ENCODE results near the gene ACAA1. TPM values are rescaled to one million over a fixed set of nuclear protein-coding genes. Genes with fewer than 3 reads are reported as not detected.

The ACAA1 gene
- total RNA-seq, 1 donor from 2014 or later = 120 TPM

DNA sequence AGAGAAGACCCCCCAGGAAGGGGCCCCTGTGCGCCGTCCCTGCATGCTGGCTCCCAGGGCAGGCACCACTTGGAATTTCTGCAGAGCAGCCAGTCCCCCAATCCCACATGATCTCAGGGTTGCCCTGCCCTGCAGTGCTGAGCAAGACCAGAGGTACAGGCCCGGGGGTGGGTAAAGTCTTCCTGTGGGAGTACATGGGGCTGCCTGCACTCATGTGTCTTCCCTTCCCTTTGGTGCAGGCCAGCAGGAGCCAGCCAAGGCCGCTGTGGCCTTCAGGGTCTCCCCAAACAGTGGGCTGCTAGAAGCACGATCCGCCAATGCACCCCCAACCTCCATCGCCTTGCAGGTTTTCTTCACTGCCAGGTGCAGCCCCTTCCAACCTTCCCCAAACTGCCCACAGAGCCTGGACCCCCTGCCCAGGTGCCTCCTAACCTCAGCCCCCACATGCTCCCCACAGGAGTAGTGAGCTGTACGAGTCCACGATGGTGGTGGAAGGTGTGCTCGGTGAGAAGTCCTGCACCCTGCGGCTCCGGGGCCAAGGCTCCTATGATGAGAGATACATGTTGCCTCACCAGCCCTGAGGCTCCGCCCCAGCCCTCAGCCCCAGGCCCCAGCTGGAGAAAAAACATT lies 15.0 kb downstream of the ACAA1 start:
- Histone ChIP-seq H3K4me1 (peaks cover 11% of the 10 kb centered on the region), H3K27me3 (ENCODE audit: low read depth) (no peaks in the 10 kb centered on the region), H3K36me3 (peaks cover 71% of the 10 kb centered on the region), H3K4me3 (no peak overlapping the region), H3K27ac (replicated peaks) (no peak overlapping the region), H3K9me3 (replicated peaks) (no peaks in the 10 kb centered on the region)
- TF ChIP-seq, protein P1, sequence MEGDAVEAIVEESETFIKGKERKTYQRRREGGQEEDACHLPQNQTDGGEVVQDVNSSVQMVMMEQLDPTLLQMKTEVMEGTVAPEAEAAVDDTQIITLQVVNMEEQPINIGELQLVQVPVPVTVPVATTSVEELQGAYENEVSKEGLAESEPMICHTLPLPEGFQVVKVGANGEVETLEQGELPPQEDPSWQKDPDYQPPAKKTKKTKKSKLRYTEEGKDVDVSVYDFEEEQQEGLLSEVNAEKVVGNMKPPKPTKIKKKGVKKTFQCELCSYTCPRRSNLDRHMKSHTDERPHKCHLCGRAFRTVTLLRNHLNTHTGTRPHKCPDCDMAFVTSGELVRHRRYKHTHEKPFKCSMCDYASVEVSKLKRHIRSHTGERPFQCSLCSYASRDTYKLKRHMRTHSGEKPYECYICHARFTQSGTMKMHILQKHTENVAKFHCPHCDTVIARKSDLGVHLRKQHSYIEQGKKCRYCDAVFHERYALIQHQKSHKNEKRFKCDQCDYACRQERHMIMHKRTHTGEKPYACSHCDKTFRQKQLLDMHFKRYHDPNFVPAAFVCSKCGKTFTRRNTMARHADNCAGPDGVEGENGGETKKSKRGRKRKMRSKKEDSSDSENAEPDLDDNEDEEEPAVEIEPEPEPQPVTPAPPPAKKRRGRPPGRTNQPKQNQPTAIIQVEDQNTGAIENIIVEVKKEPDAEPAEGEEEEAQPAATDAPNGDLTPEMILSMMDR (IDR thresholded peaks at IDR 0.05; ENCODE audit: borderline replicate concordance) = no peak
- DNase-seq = no peak
- intact Hi-C loops (cut with micrococcal nuclease) = no loop called here

DNA sequence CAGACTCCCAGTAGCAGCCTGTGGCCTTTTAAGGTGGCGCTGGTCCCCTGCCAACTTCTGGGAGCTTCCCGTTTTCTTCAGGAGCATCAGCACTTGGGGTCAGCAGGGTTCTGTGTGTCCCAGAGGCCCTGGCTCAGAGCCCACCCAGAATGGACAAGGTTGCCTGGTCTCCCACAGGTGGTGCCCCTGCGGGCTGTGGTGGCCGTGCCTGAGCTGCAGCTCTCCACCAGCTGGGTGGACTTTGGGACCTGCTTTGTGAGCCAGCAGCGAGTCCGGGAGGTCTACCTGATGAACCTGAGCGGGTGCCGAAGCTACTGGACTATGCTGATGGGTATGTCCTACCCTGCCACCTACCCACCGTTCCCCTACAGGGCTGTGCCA lies 15.5 kb downstream of the ACAA1 start:
- intact Hi-C loops (cut with micrococcal nuclease) = no loop called here
- Histone ChIP-seq H3K27me3 (ENCODE audit: low read depth) (no peaks in the 10 kb centered on the region), H3K27ac (replicated peaks) (no peak overlapping the region), H3K9me3 (replicated peaks) (no peaks in the 10 kb centered on the region), H3K4me3 (no peak overlapping the region), H3K36me3 (peaks cover 66% of the 10 kb centered on the region), H3K4me1 (peaks cover 11% of the 10 kb centered on the region)
- DNase-seq = no peak
- TF ChIP-seq, protein P1 (IDR thresholded peaks at IDR 0.05; ENCODE audit: borderline replicate concordance) = no peak

DNA sequence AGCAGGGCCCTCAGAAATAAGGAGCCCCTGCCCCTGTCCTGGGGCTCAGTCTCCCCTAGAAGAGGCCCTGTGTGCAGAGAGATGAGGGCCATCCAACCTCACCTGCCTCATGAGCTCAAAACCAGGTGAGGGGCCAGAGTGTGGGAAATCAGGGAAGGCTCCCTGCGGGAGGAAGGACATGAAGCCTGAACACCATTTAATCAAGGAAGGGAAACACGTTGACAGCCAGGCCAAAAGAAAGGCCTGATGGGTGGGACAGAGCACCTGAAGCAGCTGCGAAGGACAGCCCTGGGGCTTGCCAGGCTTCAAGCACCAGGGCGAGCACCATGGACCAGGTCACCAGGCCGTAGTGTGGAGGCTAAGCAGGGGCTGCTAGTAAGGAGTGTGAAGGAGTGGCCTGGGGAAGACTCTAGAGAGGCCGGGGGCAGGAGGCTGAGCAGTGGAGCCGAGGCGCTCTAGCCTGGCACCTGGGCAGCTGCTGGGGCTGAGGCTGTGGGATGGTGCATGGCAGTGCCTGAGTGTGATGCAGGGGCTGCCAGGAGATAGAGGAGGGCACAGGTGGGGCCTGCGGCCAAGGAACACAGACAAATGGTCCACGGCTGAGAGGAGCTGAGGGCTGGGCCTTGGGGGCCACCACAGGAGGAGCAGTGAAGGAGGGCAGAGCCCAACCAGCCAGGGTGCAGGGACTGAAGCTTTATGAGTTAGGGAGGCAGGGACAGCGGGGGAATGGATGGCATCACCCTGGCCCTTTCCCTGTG lies 16.1 kb downstream of the ACAA1 start:
- Histone ChIP-seq H3K4me3 (no peak overlapping the region), H3K9me3 (replicated peaks) (no peaks in the 10 kb centered on the region), H3K4me1 (peaks cover 11% of the 10 kb centered on the region), H3K27me3 (ENCODE audit: low read depth) (no peaks in the 10 kb centered on the region), H3K36me3 (peaks cover 60% of the 10 kb centered on the region), H3K27ac (replicated peaks) (no peak overlapping the region)
- intact Hi-C loops (cut with micrococcal nuclease) = no loop called here
- TF ChIP-seq, protein P1 (IDR thresholded peaks at IDR 0.05; ENCODE audit: borderline replicate concordance) = no peak
- DNase-seq = no peak

DNA sequence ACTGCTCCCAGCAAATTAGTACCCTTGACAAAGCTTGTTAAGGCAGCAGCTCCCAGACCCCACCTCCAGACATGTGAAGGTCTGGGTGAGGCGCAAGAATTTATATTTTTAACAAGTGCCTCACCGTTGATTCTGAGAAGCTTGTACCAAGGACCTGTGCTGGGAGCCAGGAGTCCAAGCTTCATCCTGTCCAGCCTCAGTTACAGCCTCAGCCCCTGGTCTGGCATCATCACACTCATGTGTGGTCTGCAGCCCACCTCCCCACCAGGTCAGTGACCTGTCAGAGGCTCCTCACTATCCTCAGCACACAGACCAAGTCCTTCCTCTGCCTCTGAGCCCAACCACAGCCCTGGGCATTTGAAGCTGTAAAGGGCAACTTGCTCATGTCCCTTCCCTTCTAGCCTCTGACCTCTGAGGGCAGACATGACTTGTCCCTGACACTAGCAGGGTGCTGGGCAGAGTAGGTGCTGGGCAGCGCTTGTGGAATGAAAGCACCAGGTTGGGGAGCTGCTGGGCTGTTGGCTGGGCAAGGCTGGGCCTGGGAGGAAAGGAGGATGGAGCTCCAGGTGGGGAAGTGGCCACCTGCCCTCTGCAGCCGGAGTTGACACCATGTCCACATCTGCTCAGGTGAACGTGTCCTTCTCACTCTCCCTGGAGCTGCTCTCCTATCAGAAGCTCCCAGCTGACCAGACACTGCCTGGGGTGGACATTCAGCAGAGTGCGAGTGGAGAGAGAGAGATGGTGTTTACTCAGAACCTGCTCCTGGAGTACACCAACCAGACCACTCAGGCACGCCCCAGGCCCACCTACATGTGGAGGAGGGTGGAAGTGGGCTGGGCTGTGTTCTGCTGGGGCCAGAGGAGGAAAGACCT lies 16.9 kb downstream of the ACAA1 start:
- Histone ChIP-seq H3K9me3 (replicated peaks) (no peaks in the 10 kb centered on the region), H3K4me3 (no peak overlapping the region), H3K27me3 (ENCODE audit: low read depth) (no peaks in the 10 kb centered on the region), H3K27ac (replicated peaks) (no peak overlapping the region), H3K4me1 (peaks cover 11% of the 10 kb centered on the region), H3K36me3 (peaks cover 52% of the 10 kb centered on the region)
- intact Hi-C loops (cut with micrococcal nuclease) = no loop called here
- DNase-seq = no peak
- TF ChIP-seq, protein P1 (IDR thresholded peaks at IDR 0.05; ENCODE audit: borderline replicate concordance) = no peak

DNA sequence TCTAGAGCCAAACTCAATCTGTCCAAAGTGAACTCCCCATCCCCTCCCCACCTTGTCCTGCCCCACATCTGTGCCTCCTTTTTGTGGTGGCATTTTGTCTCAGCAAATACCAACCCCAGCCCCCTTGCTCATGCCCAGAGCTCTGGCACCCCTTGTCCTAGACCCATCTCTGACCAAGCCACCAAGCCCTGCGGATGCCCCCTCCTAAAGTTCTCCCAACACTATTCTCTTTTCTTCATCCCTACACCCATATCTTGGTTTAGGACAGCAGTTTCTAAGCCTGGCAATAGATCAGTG lies 17.7 kb downstream of the ACAA1 start:
- Histone ChIP-seq H3K27me3 (ENCODE audit: low read depth) (no peaks in the 10 kb centered on the region), H3K4me1 (peaks cover 11% of the 10 kb centered on the region), H3K4me3 (no peak overlapping the region), H3K36me3 (peaks cover 43% of the 10 kb centered on the region), H3K9me3 (replicated peaks) (no peaks in the 10 kb centered on the region), H3K27ac (replicated peaks) (no peak overlapping the region)
- intact Hi-C loops (cut with micrococcal nuclease) = no loop called here
- DNase-seq = no peak
- TF ChIP-seq, protein P1 (IDR thresholded peaks at IDR 0.05; ENCODE audit: borderline replicate concordance) = no peak

All from left ventricle myocardium inferior (tissue), 1 donor.